Astrocyte of the spinal cord (primary cell): ENCODE data around the gene FOSB.

Experiments
- DNase-seq: peaks from one replicate; pipeline ENCODE4 v3.0.0; 2011; ENCODE audit warnings: low read depth, low spot score
- H3K4me3 ChIP-seq: 2 replicates; pipeline ENCODE4 v1.5.1; 2011; ENCODE audit warnings: low read depth, mild to moderate bottlenecking, low read length, moderate library complexity
- in situ Hi-C: cut with HindIII; loops from 2 replicates; pipeline ENCODE4 v1.10.0; 2017; ENCODE audit warnings: low sequenced_read_pairs
- TF ChIP-seq, protein P1 (sequence below): IDR thresholded peaks from 2 replicates; pipeline ENCODE4 v1.5.1; 2012; ENCODE audit warnings: low read depth, mild to moderate bottlenecking, low read length, inconsistent platforms

The FOSB gene

GRCh38 chr19:45467456-45468158 is at the start of gene FOSB:
Gene FOSB (plus strand): TSS chr19:45467996. CDS start chr19:45468587, 591 bp downstream.
- in situ Hi-C loops: no loop called here
- TF ChIP-seq, protein P1, sequence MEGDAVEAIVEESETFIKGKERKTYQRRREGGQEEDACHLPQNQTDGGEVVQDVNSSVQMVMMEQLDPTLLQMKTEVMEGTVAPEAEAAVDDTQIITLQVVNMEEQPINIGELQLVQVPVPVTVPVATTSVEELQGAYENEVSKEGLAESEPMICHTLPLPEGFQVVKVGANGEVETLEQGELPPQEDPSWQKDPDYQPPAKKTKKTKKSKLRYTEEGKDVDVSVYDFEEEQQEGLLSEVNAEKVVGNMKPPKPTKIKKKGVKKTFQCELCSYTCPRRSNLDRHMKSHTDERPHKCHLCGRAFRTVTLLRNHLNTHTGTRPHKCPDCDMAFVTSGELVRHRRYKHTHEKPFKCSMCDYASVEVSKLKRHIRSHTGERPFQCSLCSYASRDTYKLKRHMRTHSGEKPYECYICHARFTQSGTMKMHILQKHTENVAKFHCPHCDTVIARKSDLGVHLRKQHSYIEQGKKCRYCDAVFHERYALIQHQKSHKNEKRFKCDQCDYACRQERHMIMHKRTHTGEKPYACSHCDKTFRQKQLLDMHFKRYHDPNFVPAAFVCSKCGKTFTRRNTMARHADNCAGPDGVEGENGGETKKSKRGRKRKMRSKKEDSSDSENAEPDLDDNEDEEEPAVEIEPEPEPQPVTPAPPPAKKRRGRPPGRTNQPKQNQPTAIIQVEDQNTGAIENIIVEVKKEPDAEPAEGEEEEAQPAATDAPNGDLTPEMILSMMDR: peak; percentile 16
- H3K4me3 ChIP-seq: peak within 1 kb of the TSS; percentile 85
- DNase-seq: peak; percentile 95

DNA sequence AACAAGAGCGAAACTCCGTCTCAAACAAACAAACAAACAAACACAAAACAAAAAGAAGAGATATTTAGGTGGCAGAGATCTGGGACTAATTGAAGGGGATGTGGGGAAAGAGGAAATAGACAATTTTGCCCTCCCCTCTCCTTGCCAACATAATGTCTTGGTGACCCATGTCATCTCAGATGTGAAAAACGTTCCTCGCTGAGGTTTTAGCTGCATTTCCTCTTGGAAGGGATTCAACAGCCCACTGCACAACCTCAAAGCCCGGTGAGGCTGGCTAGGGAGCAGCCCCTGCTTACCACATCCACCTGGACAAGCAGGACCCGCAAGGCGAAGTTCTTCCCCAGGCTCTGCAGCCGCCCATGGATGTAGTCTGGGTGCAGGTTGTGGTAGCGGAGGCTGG is 49.0 kb upstream of the FOSB start:
- TF ChIP-seq, protein P1: no peak
- H3K4me3 ChIP-seq: no peak overlapping the region
- in situ Hi-C loops: no loop called here
- no peak for DNase-seq

- DNase-seq: no peak
- H3K4me3 ChIP-seq: no peak overlapping the region
- TF ChIP-seq, protein P1: no peak
- in situ Hi-C loops: no loop called here
These were observed 48.4 kb upstream of the FOSB start for GRCh38 chr19:45419396-45419795.

DNA sequence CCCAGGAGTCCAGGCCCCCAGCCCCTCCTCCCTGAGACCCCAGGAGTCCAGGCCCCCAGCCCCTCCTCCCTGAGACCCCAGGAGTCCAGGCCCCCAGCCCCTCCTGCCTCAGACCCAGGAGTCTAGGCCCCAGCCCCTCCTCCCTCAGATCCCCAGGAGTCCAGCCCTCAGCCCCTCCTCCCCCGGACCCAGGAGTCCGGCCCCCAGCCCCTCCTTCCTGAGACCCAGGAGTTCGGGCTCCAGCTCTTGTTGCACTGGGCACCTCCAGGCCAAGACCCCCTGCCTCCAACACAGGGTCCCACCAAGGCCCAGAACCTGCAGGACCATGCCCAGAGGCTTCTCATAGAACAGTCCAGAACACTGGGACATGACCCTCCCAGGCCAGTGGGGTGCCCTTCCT is 47.9 kb upstream of the FOSB start:
- TF ChIP-seq, protein P1: no peak
- no peak for DNase-seq
- in situ Hi-C loops: no loop called here
- H3K4me3 ChIP-seq: no peak overlapping the region

DNA sequence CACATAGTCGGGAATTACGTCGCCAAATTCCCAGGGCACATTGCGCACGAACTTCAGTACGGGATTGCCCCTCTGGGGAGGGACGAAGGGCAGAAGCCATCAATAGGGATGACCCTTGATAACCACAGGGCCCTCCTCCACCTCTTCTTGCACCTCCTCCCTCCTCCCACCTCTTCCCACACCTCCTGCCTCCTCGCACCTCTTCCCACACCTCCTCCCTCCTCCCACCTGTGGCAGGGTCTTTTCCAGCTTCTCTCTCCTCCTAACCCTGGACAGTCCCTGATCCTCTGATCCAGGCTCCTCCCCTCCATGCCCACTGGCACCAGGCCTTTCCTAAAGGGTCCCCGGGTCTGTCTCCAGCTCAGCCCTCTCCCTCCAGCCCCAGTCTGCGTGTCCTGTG is 47.4 kb upstream of the FOSB start:
- H3K4me3 ChIP-seq: no peak overlapping the region
- in situ Hi-C loops: no loop called here
- no peak for DNase-seq
- TF ChIP-seq, protein P1: no peak

DNA sequence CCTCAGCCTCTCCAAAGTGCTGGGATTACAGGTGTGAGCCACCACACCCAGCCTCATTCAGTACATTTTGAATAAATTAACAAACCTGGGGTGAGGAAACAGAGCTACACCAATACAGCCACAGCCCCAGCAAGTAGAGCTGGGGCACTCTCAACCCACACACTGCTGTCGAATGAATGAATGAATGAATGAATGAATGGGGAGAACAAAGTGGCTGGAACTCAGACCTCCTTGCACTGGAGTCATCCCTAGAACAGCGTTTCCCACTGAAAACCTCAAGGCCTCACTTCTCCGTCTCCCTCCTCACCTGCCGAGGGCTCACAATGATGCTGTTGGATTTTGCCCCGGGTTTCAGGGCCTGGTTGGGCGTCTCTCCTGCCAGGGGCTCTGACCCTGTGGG is 46.9 kb upstream of the FOSB start:
- TF ChIP-seq, protein P1: no peak
- in situ Hi-C loops: no loop called here
- H3K4me3 ChIP-seq: no peak overlapping the region
- DNase-seq: no peak
